GM12875 (cell line): ENCODE data around the gene PGAP2.

ENCODE experiments used
- H3K4me3 ChIP-seq: one replicate; pipeline ENCODE4 v1.5.1; 2011; ENCODE audit warnings: low read depth, low read length, control low read depth
- TF ChIP-seq, protein P1 (sequence below): IDR thresholded peaks from 2 replicates; pipeline ENCODE4 v1.5.1; 2011; ENCODE audit warnings: low read depth, mild to moderate bottlenecking, control low read depth, inconsistent platforms, low read length, moderate library complexity, borderline replicate concordance; ENCODE audit not compliant: insufficient read depth

The PGAP2 gene

DNA sequence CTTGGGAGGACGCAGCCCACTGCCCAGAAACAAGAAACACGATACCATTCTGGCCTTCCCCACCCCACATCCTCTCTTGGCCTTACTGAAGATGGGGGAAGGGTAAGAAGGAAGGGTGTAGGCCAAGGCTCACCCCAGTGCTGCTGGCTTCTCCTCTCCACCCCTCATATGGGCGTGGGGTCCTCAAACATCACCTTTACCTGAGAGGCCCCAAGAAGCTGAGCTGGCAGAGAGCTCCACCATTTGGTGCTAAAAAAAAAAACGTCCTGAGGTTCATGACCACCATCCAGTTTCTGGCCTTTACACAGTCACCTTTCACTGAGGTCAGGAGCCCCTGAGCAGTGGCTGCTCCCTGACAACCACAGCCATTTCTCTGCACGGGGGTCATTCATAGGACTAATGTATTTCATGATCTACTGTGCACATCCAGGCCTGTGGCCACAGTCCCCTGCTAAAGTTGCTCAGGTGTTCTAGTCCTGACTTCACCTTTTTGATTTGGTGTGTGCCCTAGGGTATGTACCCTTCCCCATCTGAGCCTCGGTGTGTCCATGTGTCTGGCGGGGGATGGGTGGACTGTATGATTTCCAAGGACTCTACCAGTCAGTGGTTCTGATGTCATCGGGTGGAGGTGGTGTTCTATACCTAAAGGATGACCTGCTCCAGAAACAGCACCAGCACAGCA, 17.3 kb downstream of the PGAP2 start:
- no peak overlapping the region for H3K4me3 ChIP-seq
- TF ChIP-seq, protein P1, sequence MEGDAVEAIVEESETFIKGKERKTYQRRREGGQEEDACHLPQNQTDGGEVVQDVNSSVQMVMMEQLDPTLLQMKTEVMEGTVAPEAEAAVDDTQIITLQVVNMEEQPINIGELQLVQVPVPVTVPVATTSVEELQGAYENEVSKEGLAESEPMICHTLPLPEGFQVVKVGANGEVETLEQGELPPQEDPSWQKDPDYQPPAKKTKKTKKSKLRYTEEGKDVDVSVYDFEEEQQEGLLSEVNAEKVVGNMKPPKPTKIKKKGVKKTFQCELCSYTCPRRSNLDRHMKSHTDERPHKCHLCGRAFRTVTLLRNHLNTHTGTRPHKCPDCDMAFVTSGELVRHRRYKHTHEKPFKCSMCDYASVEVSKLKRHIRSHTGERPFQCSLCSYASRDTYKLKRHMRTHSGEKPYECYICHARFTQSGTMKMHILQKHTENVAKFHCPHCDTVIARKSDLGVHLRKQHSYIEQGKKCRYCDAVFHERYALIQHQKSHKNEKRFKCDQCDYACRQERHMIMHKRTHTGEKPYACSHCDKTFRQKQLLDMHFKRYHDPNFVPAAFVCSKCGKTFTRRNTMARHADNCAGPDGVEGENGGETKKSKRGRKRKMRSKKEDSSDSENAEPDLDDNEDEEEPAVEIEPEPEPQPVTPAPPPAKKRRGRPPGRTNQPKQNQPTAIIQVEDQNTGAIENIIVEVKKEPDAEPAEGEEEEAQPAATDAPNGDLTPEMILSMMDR, result no peak

DNA sequence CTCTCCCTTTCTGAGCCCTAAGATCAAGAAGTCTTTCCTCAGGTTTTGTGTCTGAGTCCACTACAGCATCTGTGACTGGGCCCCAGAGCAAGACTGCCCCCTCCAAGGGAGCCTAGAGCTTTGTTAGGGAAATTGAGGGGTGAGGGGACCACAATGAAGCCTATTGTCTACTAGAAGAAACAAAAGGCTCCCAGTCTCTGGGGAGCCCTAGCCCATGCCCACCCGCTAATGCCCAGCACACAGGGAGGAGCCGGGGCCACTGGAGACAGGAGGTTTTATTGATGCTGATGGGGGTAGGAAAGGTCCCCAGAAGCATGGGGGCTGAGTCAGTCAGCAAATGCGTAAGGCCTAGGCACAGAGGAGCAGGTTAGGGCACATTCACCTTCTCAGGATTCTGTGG, 18.4 kb downstream of the PGAP2 start:
- no peak overlapping the region for H3K4me3 ChIP-seq

DNA sequence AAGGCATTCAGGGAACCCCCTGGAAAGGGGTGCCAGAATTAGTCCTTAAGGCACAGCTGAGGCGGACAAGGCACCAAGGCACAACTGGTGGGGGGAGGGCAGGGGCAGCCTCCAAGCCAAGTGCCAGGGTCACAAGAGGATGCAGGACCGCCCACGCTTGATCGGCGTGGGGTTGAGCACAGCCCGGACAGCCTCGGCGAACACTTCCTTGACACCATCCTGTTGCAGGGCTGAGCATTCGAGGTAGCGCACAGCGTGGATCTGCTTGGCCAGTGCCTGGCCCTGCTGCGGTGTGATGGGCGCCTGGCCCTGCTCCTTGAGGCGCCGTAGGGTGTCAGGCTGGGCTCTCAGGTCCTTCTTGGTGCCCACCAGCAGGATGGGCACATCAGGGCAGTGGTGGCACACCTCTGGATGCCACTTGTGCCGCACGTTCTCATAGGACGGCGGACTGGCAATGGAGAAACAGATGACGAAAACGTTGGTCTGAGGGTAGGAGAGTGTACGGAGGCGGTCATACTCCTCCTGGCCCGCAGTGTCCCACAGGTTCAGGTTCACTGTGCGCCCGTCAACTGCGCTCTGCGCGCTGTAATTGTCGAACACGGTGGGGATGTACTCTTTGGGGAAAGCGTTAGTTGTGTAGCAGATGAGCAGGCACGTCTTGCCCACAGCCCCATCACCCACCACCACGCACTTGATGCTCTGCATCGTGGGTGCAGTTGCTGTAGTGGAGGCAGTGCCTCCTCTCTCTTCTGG, 19.2 kb downstream of the PGAP2 start:
- H3K4me3 ChIP-seq, result no peak overlapping the region
- TF ChIP-seq, protein P1, result no peak

More for the DNA sequence above, 18.4 kb downstream of the PGAP2 start:
- TF ChIP-seq, protein P1, result no peak

DNA sequence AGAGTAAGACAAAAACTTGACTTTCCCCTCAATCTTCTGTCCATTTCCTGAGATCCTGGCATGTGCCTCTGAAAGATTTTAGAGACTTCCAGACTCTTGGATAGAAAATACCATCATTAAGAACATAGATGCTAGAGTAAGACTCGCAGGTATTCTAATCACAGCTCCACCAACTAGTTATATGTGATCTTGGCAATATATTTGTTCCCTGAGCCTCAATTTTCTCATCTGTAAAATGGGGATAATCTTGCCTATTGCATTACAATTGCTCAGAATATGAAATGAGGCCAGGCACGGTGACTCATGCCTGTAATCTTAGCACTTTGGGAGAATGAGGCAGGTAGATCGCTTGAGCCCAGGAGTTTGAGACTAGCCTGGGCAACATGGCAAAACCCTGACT, 21.7 kb downstream of the PGAP2 start:
- no peak overlapping the region for H3K4me3 ChIP-seq
- TF ChIP-seq, protein P1, result no peak

DNA sequence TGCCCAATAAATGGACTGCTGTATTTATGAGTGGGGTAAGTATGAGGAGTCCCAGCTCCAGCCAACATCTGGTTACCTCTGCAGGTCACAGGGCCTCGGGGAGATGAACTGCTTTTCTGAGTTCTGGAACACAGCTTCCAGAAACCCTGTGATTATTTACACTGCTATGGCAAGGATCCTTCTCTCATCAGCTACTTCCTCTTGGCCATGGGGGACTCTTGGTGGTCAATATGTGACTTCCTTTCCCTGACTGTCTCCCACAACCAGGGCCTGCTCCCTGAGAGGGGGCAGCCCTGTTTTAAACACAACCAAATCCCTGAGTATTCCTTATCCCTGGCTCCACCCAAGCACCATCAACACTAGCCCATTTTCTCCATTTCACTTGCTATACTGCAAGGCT, 22.4 kb downstream of the PGAP2 start:
- H3K4me3 ChIP-seq, result no peak overlapping the region
- TF ChIP-seq, protein P1, result no peak

DNA sequence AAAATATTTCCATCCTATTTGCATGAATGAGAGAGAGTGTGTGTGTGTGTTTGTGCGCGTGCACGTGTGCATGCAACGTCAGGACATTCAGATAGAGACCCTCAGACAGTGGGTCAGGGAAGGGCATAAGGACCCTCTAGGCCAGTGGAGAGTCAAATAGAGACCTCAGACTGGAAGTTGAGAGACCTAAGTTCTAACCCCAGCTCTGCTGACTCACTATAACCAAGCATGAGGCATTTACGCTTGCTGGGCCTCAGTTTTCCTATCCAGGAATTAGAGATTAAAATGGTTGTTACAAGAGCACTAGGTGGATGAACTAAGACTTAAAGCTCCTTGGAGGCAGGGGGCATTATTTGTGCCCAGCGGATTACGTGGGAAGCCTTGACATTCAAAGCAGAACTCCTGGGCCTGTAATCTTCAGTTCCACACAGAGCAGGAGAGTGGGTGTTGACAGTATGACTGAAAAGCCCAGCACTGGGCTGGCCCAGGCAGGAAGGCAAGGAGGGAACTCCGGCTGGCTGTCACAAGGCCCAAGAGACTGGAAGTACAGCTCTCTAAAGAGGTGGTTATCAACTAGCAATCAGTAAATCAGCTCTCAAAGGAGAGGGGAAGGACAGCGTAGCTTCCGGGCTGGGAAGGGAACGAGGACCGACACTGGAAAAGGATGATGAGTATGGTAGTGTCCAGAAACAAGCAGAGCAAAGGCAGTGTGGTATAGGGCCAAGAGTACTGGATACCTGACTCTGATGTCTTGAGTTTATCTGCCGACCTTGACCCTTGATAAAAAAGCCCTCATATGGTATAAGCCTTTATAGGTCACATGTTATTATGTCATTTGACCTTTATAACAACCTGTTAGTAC, 23.2 kb downstream of the PGAP2 start:
- TF ChIP-seq, protein P1, result no peak
- H3K4me3 ChIP-seq, result no peak overlapping the region
